Kidney glomerular epithelial cell (primary cell): ENCODE data around the gene ST8SIA4.
"Not testable (repeated sequence)": the region's sequence is repeated elsewhere in the genome, so short reads cannot be mapped to it uniquely, and the experiment has no call there.

Experiments
- DNase-seq: peaks from one replicate; lab custom pipeline; 2025; lab: John Stamatoyannopoulos, UW

The ST8SIA4 gene

GRCh38 chr5:100828071-100828897, 74.8 kb downstream of the ST8SIA4 start:
- peak; percentile 18 for DNase-seq

- no peak for DNase-seq
Observed at GRCh38 chr5:100827481-100827889, 75.6 kb downstream of the ST8SIA4 start.

GRCh38 chr5:100826133-100826532, 76.9 kb downstream of the ST8SIA4 start:
- DNase-seq: no peak

GRCh38 chr5:100824635-100825034, 78.4 kb downstream of the ST8SIA4 start:
- no peak for DNase-seq

GRCh38 chr5:100823812-100824211, 79.3 kb downstream of the ST8SIA4 start:
- no peak for DNase-seq

- DNase-seq: no peak
Observed at GRCh38 chr5:100821751-100822150, 81.3 kb downstream of the ST8SIA4 start.

GRCh38 chr5:100818340-100818739, 84.7 kb downstream of the ST8SIA4 start:
- DNase-seq: no peak

GRCh38 chr5:100803397-100803796, 99.7 kb downstream of the ST8SIA4 start:
- no peak for DNase-seq

- no peak for DNase-seq
Observed at GRCh38 chr5:100802208-100802607, 100.9 kb downstream of the ST8SIA4 start.

- DNase-seq: no peak
Observed at GRCh38 chr5:100800562-100800961, 102.5 kb downstream of the ST8SIA4 start.

- no peak for DNase-seq
Observed at GRCh38 chr5:100799166-100799565, 103.9 kb downstream of the ST8SIA4 start.

- DNase-seq: peak; percentile 45
Observed at GRCh38 chr5:100797861-100798260, 105.2 kb downstream of the ST8SIA4 start.

GRCh38 chr5:100796851-100797250, 106.2 kb downstream of the ST8SIA4 start:
- DNase-seq: no peak

- no peak for DNase-seq
Observed at GRCh38 chr5:100794844-100795243, 108.2 kb downstream of the ST8SIA4 start.

GRCh38 chr5:100794218-100794617, 108.9 kb downstream of the ST8SIA4 start:
- no peak for DNase-seq

GRCh38 chr5:100792781-100793180, 110.3 kb downstream of the ST8SIA4 start:
- DNase-seq: peak; percentile 34

- DNase-seq: peak; percentile 84
Observed at GRCh38 chr5:100791391-100791790, 111.7 kb downstream of the ST8SIA4 start.

GRCh38 chr5:100790951-100791350, 112.1 kb downstream of the ST8SIA4 start:
- DNase-seq: no peak

- no peak for DNase-seq
Observed at GRCh38 chr5:100790170-100790665, 112.9 kb downstream of the ST8SIA4 start.

GRCh38 chr5:100789694-100790093, 113.4 kb downstream of the ST8SIA4 start:
- DNase-seq: no peak

- peak; percentile 64 for DNase-seq
Observed at GRCh38 chr5:100788417-100788816, 114.7 kb downstream of the ST8SIA4 start.

- no peak for DNase-seq
Observed at GRCh38 chr5:100787648-100788047, 115.4 kb downstream of the ST8SIA4 start.

- not testable (repeated sequence) for DNase-seq
Observed at GRCh38 chr5:100785536-100785935, 117.5 kb downstream of the ST8SIA4 start.

GRCh38 chr5:100780376-100780870, 122.7 kb downstream of the ST8SIA4 start:
- no peak for DNase-seq
